NCI-H128 (cell line): Measurements from ENCODE around the gene MMP15.
"Not testable (repeated sequence)": the region's sequence is repeated elsewhere in the genome, so short reads cannot be mapped to it uniquely, and the experiment has no call there.

Experiments
- DNase-seq: peaks from one replicate; lab custom pipeline; 2025; ENCODE audit not compliant: unreplicated experiment; lab: John Stamatoyannopoulos, UW

Gene MMP15

GRCh38 chr16:58085584-58086251, 60.2 kb downstream of the MMP15 start:
- DNase-seq = no peak

DNA sequence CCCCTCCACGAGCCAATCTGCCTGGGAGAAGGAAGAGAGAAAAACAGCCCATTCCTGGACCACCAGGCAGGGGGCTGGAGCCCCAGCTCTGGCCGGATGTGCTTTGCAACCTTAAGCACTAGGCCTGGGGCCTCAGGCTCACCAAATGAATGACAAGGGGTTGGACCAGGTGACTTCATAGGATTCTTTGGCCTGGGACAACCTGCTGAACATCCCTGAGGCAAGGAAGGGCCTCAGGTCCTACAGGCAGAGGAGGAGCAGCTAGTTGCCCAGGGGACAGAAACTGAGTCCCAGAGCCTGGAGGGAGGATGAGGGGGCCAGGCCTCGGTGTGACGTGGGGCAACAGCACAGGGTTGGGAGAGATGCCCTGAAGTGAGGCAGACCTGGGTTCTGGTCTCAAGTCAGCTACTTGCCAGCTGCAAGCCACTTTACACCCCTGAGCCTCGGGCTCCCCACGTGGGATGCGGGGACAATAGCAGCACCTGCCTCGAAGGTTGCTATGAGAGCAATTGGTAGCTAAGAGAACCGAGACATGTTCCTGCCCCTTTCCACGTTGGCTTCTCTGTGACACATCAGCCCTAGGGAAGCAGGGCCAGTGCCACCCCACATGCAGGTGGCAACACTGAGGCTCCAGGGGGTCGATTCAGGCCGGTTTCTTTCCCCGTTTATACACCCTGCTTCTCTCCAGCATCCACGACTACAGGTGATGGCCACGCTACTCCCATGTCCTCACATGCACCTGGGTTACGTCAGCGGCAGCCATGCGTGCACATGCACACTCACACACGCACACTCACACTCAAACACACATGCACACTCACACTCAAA, 61.0 kb downstream of the MMP15 start:
- DNase-seq = peak; percentile 11

DNA sequence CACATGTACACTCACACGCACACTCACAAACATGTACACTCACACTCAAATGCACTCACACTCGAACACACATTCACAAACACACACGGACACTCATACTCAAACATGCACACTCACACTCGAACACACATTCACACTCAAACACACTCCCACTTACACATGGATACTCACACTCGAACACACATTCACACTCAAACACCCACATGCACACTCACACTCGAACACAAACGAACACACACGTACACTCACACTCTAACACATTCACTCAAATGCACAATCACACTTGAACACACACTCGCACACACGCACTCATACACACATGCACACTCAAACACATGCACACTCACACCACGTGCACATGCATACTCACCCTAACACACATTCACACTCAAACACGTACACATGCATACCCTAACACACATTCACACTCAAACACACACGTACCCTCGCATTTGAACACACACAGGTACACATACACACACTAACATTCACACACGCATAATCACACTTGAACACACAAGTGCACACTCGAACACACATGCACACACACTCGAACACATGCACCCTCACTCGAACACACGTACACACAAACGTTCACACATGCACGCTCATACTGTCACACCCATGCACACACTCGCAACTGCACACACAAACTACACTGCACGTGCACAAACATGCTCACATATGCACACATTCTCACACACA, 61.8 kb downstream of the MMP15 start:
- no peak for DNase-seq

GRCh38 chr16:58088091-58088490, 62.5 kb downstream of the MMP15 start:
- no peak for DNase-seq

- DNase-seq = not testable (repeated sequence)
These were observed 64.8 kb downstream of the MMP15 start for GRCh38 chr16:58090396-58090795.

DNA sequence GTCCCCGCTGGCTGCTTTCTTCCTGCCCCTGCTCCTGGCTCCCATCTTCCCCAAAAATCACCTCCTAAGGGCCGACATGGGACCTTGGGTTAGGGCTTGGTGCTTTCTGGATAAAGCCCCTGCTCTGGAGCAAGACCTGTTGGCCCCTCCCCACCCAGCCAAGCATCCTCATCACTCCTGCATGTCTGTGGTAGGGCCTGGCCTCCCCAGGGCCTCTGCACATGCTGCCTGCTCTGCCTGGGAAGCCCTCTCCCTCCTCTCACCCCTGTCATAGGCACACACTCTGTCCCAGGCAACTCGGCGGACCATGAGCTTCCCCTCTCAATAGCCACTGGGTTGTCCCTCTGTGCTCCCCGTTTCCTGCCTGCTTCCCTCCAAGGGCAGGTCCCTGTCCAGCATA, 68.5 kb downstream of the MMP15 start:
- no peak for DNase-seq

DNA sequence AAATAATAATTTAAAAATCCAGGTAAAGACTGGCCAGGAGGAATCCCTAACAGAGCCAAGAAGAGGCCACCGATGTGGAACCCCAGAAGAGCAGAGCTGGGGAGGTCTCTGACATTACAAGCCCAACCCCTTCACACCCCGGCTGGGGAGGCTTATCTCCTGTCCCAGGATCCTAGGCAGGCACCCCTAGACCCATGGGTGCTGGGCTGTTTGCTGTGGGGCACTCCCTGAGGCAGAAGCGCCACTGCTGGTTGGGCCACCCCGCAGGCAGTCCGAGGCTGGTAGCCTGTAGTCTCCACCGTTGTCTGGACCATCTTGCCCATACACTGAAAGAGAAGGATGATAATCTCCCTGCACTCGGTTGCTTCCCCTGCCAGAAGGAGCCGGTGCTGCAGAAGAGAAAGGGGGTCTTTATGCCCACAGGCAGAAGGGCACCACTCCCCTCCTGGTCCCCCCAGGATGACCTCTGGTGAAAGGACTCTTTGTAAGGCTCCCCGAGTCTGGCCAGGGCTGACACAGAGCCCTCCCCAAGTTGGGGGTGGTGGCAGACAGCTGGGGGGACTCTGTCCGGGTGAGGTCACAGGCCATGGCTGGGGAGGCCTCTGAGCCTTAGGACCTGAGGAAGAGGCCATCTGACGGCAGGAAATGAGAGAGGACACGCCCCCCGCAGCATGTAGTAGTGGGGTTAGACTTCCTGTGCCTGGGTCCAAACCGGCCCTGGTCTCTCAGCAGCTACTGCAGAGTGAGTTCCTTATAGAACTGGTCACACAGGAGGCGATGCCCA, 69.4 kb downstream of the MMP15 start:
- no peak for DNase-seq

- not testable (repeated sequence) for DNase-seq
These were observed 70.0 kb downstream of the MMP15 start for GRCh38 chr16:58095575-58095960.

DNA sequence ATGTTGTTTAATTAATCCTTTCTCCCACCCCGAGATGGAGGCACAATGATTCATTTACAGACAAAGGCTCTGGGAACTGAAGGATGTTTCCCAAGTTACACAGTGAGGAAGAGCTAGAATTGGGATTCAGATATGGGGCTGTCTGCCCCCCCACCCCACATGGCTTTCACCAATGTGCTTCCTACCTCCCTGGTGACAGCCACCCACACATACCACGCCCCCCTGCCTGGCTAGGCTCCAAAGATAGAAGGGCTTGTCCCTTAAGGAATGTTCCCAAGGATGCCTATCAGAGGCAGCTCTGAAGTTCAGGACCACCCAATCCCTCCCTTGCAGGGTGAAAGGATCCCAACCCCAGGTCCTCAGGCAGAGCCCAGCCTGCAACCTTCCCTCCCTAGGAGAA, 70.7 kb downstream of the MMP15 start:
- no peak for DNase-seq
